Astrocyte (in vitro differentiated cells and primary cell): ENCODE results near the gene VWCE.

Experiments
- CTCF ChIP-seq: IDR thresholded peaks from 2 replicates; pipeline ENCODE4 v1.5.1; 2011; ENCODE audit warnings: low read depth, mild to moderate bottlenecking, inconsistent platforms, low read length, moderate library complexity; ENCODE audit not compliant: insufficient read depth
- EZH2 ChIP-seq: IDR thresholded peaks from 2 replicates; pipeline ENCODE4 v1.6.1; 2012; ENCODE audit warnings: mild to moderate bottlenecking, low read length, inconsistent platforms; ENCODE audit not compliant: insufficient read depth

- TF ChIP-seq CTCF, result no peak
- no peak for TF ChIP-seq EZH2
These were observed 33.2 kb upstream of the VWCE start for GRCh38 chr11:61328351-61328750.
